ENCODE results near the gene GGNBP2. TPM values are rescaled to one million over a fixed set of nuclear protein-coding genes. Genes with fewer than 3 reads are reported as not detected.
"Not testable (repeated sequence)": the region's sequence is repeated elsewhere in the genome, so short reads cannot be mapped to it uniquely, and the experiment has no call there.

GGNBP2 gene
- total RNA-seq, 1 donor from 2014 or later, result 75.3 TPM

DNA sequence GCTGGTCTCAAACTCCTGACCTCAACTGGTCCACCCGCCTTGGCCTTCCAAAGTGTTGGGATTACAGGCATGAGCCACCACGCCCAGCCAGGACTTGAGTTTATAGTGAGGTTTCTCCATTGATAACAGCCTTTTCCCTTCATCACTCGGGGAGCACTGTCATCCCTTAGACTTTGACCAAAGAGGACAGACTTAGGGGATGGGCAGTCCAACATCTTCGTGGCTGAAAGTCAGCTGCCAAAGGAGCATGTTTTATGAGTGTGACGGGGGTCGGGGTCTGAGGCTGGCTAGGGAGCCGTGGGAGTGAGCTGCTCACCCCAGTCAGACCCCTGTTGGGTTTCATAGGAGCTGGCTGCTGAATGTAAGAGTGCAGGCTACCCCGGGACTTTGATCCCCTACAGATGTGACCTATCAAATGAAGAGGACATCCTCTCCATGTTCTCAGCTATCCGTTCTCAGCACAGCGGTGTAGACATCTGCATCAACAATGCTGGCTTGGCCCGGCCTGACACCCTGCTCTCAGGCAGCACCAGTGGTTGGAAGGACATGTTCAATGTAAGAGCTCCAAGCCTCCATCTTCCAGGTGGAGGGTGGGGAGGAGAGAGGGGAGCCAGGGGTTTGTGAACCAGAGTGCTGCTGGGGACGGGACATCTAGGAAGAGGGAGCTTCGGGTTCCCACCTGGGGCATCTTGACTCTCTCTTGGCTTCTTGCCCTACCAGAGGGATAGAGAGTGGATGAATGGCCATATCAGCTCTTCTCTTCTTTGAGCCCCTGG is 50.1 kb downstream of the GGNBP2 start:
- Mint-ChIP-seq H3K27me3 (peaks cover 1% of the 10 kb centered on the region), H3K9me3 (no peaks in the 10 kb centered on the region), H3K36me3 (ENCODE audit: low read depth) (peaks cover 7% of the 10 kb centered on the region), H3K4me3 (no peak overlapping the region), H3K4me1 (peaks cover 17% of the 10 kb centered on the region), H3K27ac (peak overlapping the region; percentile 37)
- intact Hi-C loops (cut with micrococcal nuclease), result no loop called here
- no peak for DNase-seq

DNA sequence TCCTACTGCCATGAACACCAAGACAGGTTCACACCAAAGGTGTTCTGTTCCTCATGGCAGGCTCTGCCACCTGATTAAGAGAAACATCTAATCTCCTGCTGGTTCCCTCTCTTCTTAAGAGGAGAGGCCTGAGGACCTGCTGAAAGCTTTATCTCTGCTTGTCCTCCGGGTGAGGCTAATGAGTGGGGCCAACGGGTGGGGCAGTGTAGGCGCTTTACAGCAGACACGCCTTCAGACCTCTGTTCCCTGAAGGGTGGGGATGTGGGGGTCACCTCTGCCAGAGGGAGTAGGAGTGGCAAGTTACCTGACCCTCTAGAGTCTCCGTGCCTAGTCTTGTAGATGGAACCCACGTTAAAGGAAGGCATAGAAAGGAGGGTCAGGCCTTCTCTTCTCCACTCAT is 52.5 kb downstream of the GGNBP2 start:
- peaks cover 26% of the 10 kb centered on the region for H3K4me1 Mint-ChIP-seq
- no peak overlapping the region for H3K27ac Mint-ChIP-seq
- no peak for DNase-seq
- peaks cover 1% of the 10 kb centered on the region for H3K27me3 Mint-ChIP-seq
- intact Hi-C loops (cut with micrococcal nuclease), result no loop called here
- H3K9me3 Mint-ChIP-seq, result no peaks in the 10 kb centered on the region
- peaks cover 7% of the 10 kb centered on the region for H3K36me3 Mint-ChIP-seq (ENCODE audit: low read depth)
- H3K4me3 Mint-ChIP-seq, result no peak overlapping the region

GRCh38 chr17:36597866-36598777 is 53.4 kb downstream of the GGNBP2 start:
- H3K36me3 Mint-ChIP-seq (ENCODE audit: low read depth), result peaks cover 7% of the 10 kb centered on the region
- DNase-seq, result no peak
- intact Hi-C loops (cut with micrococcal nuclease), result no loop called here
- no peak overlapping the region for H3K4me3 Mint-ChIP-seq
- H3K9me3 Mint-ChIP-seq, result no peaks in the 10 kb centered on the region
- H3K27me3 Mint-ChIP-seq, result peaks cover 1% of the 10 kb centered on the region
- H3K27ac Mint-ChIP-seq, result no peak overlapping the region
- H3K4me1 Mint-ChIP-seq, result peaks cover 23% of the 10 kb centered on the region

DNA sequence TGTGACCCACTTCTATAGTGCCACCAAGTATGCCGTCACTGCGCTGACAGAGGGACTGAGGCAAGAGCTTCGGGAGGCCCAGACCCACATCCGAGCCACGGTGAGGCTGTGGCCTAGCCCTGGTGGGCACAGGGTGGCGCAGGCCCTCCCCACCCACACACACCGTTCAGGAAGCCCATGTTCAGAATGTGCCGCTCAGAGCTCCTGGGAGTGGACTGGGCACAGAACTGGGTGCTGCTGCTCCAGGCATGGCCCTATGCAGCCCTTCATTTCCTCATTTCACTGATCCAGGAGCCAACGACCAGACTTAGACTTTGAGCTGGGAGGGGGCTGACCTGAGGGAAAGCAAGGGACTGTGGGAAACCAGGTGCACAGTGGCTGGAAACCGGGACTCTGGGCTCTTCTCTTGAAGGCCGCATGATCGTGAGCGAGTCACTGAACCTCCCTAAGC is 54.3 kb downstream of the GGNBP2 start:
- DNase-seq, result no peak
- no peaks in the 10 kb centered on the region for H3K9me3 Mint-ChIP-seq
- H3K4me3 Mint-ChIP-seq, result no peak overlapping the region
- no peak overlapping the region for H3K27ac Mint-ChIP-seq
- intact Hi-C loops (cut with micrococcal nuclease), result no loop called here
- peaks cover 18% of the 10 kb centered on the region for H3K4me1 Mint-ChIP-seq
- H3K36me3 Mint-ChIP-seq (ENCODE audit: low read depth), result peaks cover 7% of the 10 kb centered on the region
- H3K27me3 Mint-ChIP-seq, result no peaks in the 10 kb centered on the region

DNA sequence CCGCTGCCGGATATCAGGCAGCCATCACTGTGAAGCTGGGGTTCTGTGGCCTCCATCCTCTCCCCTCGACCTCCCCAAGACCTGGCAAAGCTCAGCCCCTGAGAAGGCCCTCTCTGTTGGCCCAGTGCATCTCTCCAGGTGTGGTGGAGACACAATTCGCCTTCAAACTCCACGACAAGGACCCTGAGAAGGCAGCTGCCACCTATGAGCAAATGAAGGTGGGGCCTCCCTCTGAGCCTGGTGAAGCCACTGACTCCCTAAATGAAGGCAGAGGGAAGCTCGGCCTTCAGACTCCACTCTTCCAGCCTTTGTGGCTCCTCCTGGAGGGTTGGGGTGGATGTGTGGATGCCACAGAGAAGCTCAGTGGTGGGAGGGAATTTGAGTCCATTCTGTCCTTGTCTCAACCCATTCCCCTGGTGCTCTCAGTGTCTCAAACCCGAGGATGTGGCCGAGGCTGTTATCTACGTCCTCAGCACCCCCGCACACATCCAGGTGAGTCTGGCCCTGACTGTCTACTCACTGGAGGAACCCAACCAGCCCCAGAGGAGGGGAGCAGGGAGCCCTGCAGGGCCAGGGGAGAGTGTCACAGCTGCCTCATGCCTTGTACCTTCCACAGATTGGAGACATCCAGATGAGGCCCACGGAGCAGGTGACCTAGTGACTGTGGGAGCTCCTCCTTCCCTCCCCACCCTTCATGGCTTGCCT is 55.0 kb downstream of the GGNBP2 start:
- H3K9me3 Mint-ChIP-seq, result no peaks in the 10 kb centered on the region
- H3K27ac Mint-ChIP-seq, result no peak overlapping the region
- H3K36me3 Mint-ChIP-seq (ENCODE audit: low read depth), result peaks cover 14% of the 10 kb centered on the region
- peaks cover 22% of the 10 kb centered on the region for H3K4me1 Mint-ChIP-seq
- H3K27me3 Mint-ChIP-seq, result no peaks in the 10 kb centered on the region
- no peak overlapping the region for H3K4me3 Mint-ChIP-seq
- no peak for DNase-seq
- intact Hi-C loops (cut with micrococcal nuclease), result loop anchor here (10.0 kb wide), 1 partner anchor 765 kb away; no protein-coding TSS in a partner anchor

GRCh38 chr17:36600465-36600864 is 55.7 kb downstream of the GGNBP2 start:
- Mint-ChIP-seq H3K36me3 (ENCODE audit: low read depth) (peaks cover 18% of the 10 kb centered on the region), H3K4me3 (peak overlapping the region; percentile 94), H3K27ac (peak overlapping the region; percentile 90), H3K9me3 (no peaks in the 10 kb centered on the region), H3K27me3 (no peaks in the 10 kb centered on the region), H3K4me1 (peaks cover 26% of the 10 kb centered on the region)
- intact Hi-C loops (cut with micrococcal nuclease), result loop anchor here (10.0 kb wide), 1 partner anchor 764 kb away; no protein-coding TSS in a partner anchor
- no peak for DNase-seq

DNA sequence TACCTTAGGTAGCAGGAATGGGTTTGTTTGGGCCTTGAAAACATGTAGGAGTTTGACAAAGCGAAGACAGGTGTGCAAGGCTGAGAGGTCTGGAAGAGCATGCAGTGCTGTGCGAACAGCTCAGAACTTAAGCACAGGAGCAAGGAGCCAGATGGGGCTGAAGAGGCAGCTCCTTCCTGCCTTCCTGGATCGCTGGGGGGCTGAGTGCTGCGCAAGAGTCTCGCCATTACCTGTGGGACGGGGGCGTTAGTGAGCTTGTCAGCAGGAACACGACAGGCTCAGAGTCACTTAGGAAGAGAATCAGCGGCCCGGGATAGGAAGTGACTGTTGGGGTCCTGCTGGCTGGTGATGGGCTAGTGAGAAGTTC is 56.2 kb downstream of the GGNBP2 start:
- Mint-ChIP-seq H3K9me3 (no peaks in the 10 kb centered on the region), H3K27ac (peak overlapping the region; percentile 90), H3K27me3 (no peaks in the 10 kb centered on the region), H3K36me3 (ENCODE audit: low read depth) (peaks cover 17% of the 10 kb centered on the region), H3K4me3 (peak overlapping the region; percentile 94), H3K4me1 (peaks cover 30% of the 10 kb centered on the region)
- no peak for DNase-seq
- intact Hi-C loops (cut with micrococcal nuclease), result loop anchor here (1.0 to 10.0 kb wide), 3 partner anchors 9 to 764 kb away; no protein-coding TSS in a partner anchor

DNA sequence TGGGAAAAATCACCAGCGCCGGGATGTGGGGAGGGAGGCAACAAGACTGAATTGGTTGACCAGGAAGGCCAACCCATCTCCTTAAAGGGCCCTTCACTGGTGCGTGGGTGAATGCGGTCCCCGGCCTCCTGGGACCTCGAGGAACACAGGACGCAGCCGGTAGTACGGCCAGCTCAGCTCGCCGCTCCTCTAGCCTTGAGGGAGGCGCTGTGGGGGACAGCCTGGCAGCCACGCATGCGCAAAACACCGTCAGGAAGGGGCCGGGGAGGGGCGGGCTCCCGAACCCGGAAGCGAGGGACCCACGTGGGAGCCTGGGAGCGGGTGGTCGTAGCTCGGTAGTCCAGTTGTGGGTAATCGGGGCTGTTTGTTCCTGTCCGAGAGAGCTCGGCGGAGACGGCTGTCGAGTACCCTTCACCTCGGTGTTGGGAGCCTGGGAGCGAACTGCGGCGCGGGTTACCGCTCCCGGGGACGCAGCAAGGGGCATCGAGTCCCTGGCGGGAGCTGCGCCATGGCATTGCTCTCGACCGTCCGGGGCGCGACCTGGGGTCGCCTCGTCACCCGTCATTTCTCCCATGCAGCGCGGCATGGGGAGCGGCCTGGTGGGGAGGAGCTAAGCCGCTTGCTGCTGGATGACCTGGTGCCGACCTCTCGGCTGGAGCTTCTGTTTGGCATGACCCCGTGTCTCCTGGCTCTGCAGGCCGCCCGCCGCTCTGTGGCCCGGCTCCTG is 56.7 kb downstream of the GGNBP2 start, which contains the start of gene MRM1:
Gene MRM1 (plus strand): TSS at position 281 of the 727 bp plus-strand sequence. CDS start 228 bp downstream, at position 509.
- DNase-seq, result peak; percentile 96
- no peaks in the 10 kb centered on the region for H3K27me3 Mint-ChIP-seq
- intact Hi-C loops (cut with micrococcal nuclease), result loop anchor here (1.0 to 10.0 kb wide), 3 partner anchors 9 to 763 kb away; no protein-coding TSS in a partner anchor
- peaks cover 20% of the 10 kb centered on the region for H3K36me3 Mint-ChIP-seq (ENCODE audit: low read depth)
- peaks cover 33% of the 10 kb centered on the region for H3K4me1 Mint-ChIP-seq
- no peaks in the 10 kb centered on the region for H3K9me3 Mint-ChIP-seq
- peak within 1 kb of the TSS; percentile 94 for H3K4me3 Mint-ChIP-seq
- H3K27ac Mint-ChIP-seq, result peak within 1 kb of the TSS; percentile 90

DNA sequence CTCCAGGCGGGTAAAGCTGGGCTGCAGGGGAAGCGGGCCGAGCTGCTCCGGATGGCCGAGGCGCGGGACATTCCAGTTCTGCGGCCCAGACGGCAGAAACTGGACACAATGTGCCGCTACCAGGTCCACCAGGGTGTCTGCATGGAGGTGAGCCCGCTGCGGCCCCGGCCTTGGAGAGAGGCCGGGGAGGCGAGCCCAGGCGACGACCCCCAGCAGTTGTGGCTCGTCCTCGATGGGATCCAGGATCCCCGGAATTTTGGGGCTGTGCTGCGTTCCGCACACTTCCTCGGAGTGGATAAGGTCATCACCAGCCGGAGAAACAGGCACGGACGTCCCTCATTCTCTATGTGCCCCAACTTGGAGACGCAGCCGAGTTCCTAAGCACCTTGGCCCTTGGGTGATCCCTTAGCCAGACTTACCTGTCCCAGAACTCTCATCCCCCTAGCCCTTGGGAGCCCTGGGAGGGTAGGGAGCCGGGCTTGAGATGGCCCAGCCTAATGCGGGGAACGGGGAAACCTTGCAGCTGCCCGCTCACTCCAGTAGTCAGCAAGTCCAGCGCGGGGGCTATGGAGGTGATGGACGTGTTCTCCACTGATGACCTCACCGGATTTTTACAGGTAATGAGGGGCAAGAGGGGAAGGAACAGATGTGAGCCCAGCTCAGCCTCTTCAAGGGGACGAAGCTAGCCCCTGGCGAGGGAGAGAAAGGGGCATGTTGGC is 57.5 kb downstream of the GGNBP2 start:
- peak overlapping the region; percentile 94 for H3K4me3 Mint-ChIP-seq
- no peaks in the 10 kb centered on the region for H3K9me3 Mint-ChIP-seq
- H3K27ac Mint-ChIP-seq, result peak overlapping the region; percentile 90
- peaks cover 33% of the 10 kb centered on the region for H3K4me1 Mint-ChIP-seq
- H3K27me3 Mint-ChIP-seq, result no peaks in the 10 kb centered on the region
- intact Hi-C loops (cut with micrococcal nuclease), result loop anchor here (10.0 kb wide), 1 partner anchor 763 kb away; no protein-coding TSS in a partner anchor
- peak; percentile 73 for DNase-seq
- peaks cover 20% of the 10 kb centered on the region for H3K36me3 Mint-ChIP-seq (ENCODE audit: low read depth)

GRCh38 chr17:36602924-36603384 is 58.2 kb downstream of the GGNBP2 start:
- peak; percentile 89 for DNase-seq
- Mint-ChIP-seq H3K4me3 (peak overlapping the region; percentile 94), H3K4me1 (peaks cover 33% of the 10 kb centered on the region), H3K27ac (peak overlapping the region; percentile 83), H3K36me3 (ENCODE audit: low read depth) (peaks cover 23% of the 10 kb centered on the region), H3K9me3 (no peaks in the 10 kb centered on the region), H3K27me3 (no peaks in the 10 kb centered on the region)
- intact Hi-C loops (cut with micrococcal nuclease), result loop anchor here (10.0 kb wide), 1 partner anchor 762 kb away; no protein-coding TSS in a partner anchor

- H3K4me3 Mint-ChIP-seq, H3K27ac Mint-ChIP-seq, H3K27me3 Mint-ChIP-seq, DNase-seq, H3K9me3 Mint-ChIP-seq: not testable (repeated sequence)
- peaks cover 34% of the 10 kb centered on the region for H3K4me1 Mint-ChIP-seq
- peaks cover 27% of the 10 kb centered on the region for H3K36me3 Mint-ChIP-seq (ENCODE audit: low read depth)
- intact Hi-C loops (cut with micrococcal nuclease), result loop anchor here (10.0 kb wide), 1 partner anchor 760 kb away; no protein-coding TSS in a partner anchor
These were observed 60.3 kb downstream of the GGNBP2 start for GRCh38 chr17:36605028-36605427.

DNA sequence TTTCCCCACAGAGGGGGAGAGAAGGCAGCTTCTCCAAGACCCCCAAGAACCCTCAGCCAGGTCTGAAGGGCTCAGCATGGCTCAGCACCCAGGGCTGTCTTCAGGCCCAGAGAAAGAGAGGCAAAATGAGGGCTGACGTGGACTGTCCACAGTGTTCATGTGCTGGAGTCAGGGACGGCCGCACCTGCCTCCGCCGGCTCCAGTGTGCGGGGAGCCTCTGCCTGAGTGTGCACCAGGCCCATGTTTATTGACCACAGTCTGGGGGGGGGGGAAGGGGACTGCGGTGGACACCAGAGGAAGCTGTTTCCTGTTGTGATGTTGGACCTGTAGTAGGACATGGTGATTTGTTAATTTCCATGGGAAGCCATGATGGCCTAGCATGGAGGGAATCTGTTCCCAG is 63.6 kb downstream of the GGNBP2 start:
- Mint-ChIP-seq H3K27me3 (no peaks in the 10 kb centered on the region), H3K36me3 (ENCODE audit: low read depth) (peaks cover 27% of the 10 kb centered on the region), H3K27ac (no peak overlapping the region), H3K4me3 (no peak overlapping the region), H3K9me3 (no peaks in the 10 kb centered on the region), H3K4me1 (peaks cover 18% of the 10 kb centered on the region)
- intact Hi-C loops (cut with micrococcal nuclease), result loop anchor here (10.0 kb wide), 1 partner anchor 757 kb away; no protein-coding TSS in a partner anchor
- no peak for DNase-seq

Data from activated CD4-positive, alpha-beta T cell treated with anti-CD3 and anti-CD28 coated beads, Interleukin-2, amount 10 ng/mL, durations not matched to agents 24 days and 14 days (primary cell).